H1 (cell line): Measurements from ENCODE around the gene IQCK. TPM values are rescaled to one million over a fixed set of nuclear protein-coding genes. Genes with fewer than 3 reads are reported as not detected.

ENCODE experiments used
- CTCF ChIA-PET: fragments of 300-600 bp; sonication (Branson Sonifier 250); formaldehyde crosslinking; loops from one replicate; lab custom pipeline; 2021; ENCODE audit not compliant: partially characterized antibody; lab: Charles Lee
- POLR2A ChIA-PET: fragments of 300-600 bp; sonication (Branson Sonifier 250); formaldehyde crosslinking; loops from one replicate; lab custom pipeline; 2021; ENCODE audit warnings: inconsistent platforms; ENCODE audit not compliant: partially characterized antibody; lab: Charles Lee
- DNase-seq, 2 experiments: peaks; one replicate each; pipeline versions ENCODE4 v3.0.0 to v3.0.0-alpha.2; 2010 to 2022; ENCODE audit warnings: low spot score in 2 of 2, low read depth in 1 of 2, mixed read lengths in 1 of 2
- FAIRE-seq: peaks from 2 replicates; lab custom pipeline; 2011; peaks lifted over from hg19 to GRCh38; lab: Jason Lieb, UNC
- H2AFZ ChIP-seq: 2 replicates; pipeline ENCODE4 v1.8.1; 2012; ENCODE audit warnings: low read length, inconsistent platforms
- H2AK5ac ChIP-seq: 2 replicates; pipeline ENCODE4 v1.6.1; 2013; ENCODE audit warnings: low read depth, low read length
- H2BK120ac ChIP-seq: replicated peaks from 2 replicates; pipeline ENCODE3; 2013; ENCODE audit warnings: low read depth, low read length, inconsistent platforms
- H2BK12ac ChIP-seq: 2 replicates; pipeline ENCODE4 v1.6.1; 2013; ENCODE audit warnings: low read depth, low read length
- H2BK15ac ChIP-seq: 2 replicates; pipeline ENCODE4 v1.6.1; 2013; ENCODE audit warnings: low read length
- H2BK20ac ChIP-seq: 2 replicates; pipeline ENCODE4 v1.6.1; 2013; ENCODE audit warnings: low read length
- H2BK5ac ChIP-seq: 2 replicates; pipeline ENCODE4 v1.6.1; 2013; ENCODE audit warnings: low read depth, low read length
- H3K14ac ChIP-seq: 2 replicates; pipeline ENCODE4 v1.6.1; 2013; ENCODE audit warnings: inconsistent platforms; ENCODE audit not compliant: insufficient read length
- H3K18ac ChIP-seq: 2 replicates; pipeline ENCODE4 v1.6.1; 2013; ENCODE audit warnings: low read length; ENCODE audit errors: extremely low read depth
- H3K23ac ChIP-seq: 2 replicates; pipeline ENCODE4 v1.6.1; 2013; ENCODE audit warnings: inconsistent platforms; ENCODE audit not compliant: insufficient read length
- H3K23me2 ChIP-seq: 2 replicates; pipeline ENCODE4 v1.6.1; 2013; ENCODE audit warnings: low read depth, low read length
- H3K27ac ChIP-seq: 2 replicates; pipeline ENCODE4 v1.6.1; 2011; ENCODE audit warnings: low read depth, low read length, inconsistent platforms
- H3K27me3 ChIP-seq, 4 experiments: replicated peaks in 1 of 4; 1 replicate in 1 of 4; 2 replicates in 3 of 4; pipeline versions ENCODE4 v1.6.1 to v1.8.1; 2011 to 2013; ENCODE audit warnings: low read length in 3 of 4, mild to moderate bottlenecking in 3 of 4, inconsistent platforms in 2 of 4, mixed read lengths in 2 of 4, moderate library complexity in 1 of 4; ENCODE audit not compliant: control insufficient read depth in 3 of 4, insufficient read depth in 3 of 4; ENCODE audit errors: extremely low read depth in 1 of 4
- H3K36me3 ChIP-seq, 4 experiments: 2 replicates each; pipeline versions ENCODE4 v1.6.1 to v1.8.1; 2011 to 2013; ENCODE audit warnings: mild to moderate bottlenecking in 4 of 4, low read length in 3 of 4, moderate library complexity in 2 of 4, control low read depth in 1 of 4, inconsistent platforms in 1 of 4; ENCODE audit not compliant: insufficient read depth in 4 of 4, control insufficient read depth in 2 of 4
- H3K4ac ChIP-seq: replicated peaks from 2 replicates; pipeline ENCODE3; 2013; ENCODE audit warnings: low read length, low read depth, mixed read lengths, inconsistent platforms; ENCODE audit not compliant: insufficient read length
- H3K4me1 ChIP-seq, 4 experiments: replicated peaks in 1 of 4; 1 replicate in 1 of 4; 2 replicates in 3 of 4; pipeline versions ENCODE4 v1.6.1 to v1.8.1; 2011 to 2013; ENCODE audit warnings: low read length in 3 of 4, inconsistent platforms in 2 of 4, mixed read lengths in 1 of 4; ENCODE audit not compliant: insufficient read depth in 4 of 4, control insufficient read depth in 3 of 4
- H3K4me2 ChIP-seq, 2 experiments: 2 replicates each; pipeline versions ENCODE4 v1.6.1 to v1.8.1; 2011 to 2013; ENCODE audit warnings: low read depth in 2 of 2, low read length in 2 of 2, control low read depth in 1 of 2, inconsistent platforms in 1 of 2, mild to moderate bottlenecking in 1 of 2; ENCODE audit not compliant: insufficient read depth in 1 of 2
- H3K4me3 ChIP-seq, 4 experiments: fragments of 200-600, 300-600 bp in 1 of 4; sonication (generic), shearing (Covaris generic), sonication (Bioruptor Twin) in 1 of 4; 2 replicates each; pipeline versions ENCODE4 v1.5.1 to v1.8.1; 2011 to 2016; ENCODE audit warnings: low read length in 4 of 4, low read depth in 3 of 4, control low read depth in 2 of 4, inconsistent platforms in 2 of 4, mild to moderate bottlenecking in 2 of 4, mixed read lengths in 1 of 4, moderate library complexity in 1 of 4; ENCODE audit not compliant: insufficient read depth in 2 of 4; ENCODE audit errors: extremely low read depth in 1 of 4
- H3K56ac ChIP-seq: replicated peaks from 2 replicates; pipeline ENCODE3; 2013; ENCODE audit warnings: low read depth, mild to moderate bottlenecking, mixed read lengths, low read length, inconsistent platforms; ENCODE audit not compliant: insufficient read length
- H3K79me1 ChIP-seq: 2 replicates; pipeline ENCODE4 v1.6.1; 2013; ENCODE audit warnings: low read depth, low read length, control low read depth
- H3K79me2 ChIP-seq, 2 experiments: 2 replicates each; pipeline versions ENCODE4 v1.6.1 to v1.8.1; 2012 to 2013; ENCODE audit warnings: low read length in 2 of 2, mild to moderate bottlenecking in 2 of 2, inconsistent platforms in 1 of 2; ENCODE audit not compliant: insufficient read depth in 2 of 2, control insufficient read depth in 1 of 2
- H3K9ac ChIP-seq, 4 experiments: replicated peaks in 1 of 4; 1 replicate in 1 of 4; 2 replicates in 3 of 4; pipeline versions ENCODE4 v1.6.1 to v1.8.1; 2011 to 2013; ENCODE audit warnings: low read depth in 3 of 4, low read length in 3 of 4, control low read depth in 2 of 4, mild to moderate bottlenecking in 2 of 4, moderate library complexity in 2 of 4, inconsistent platforms in 1 of 4; ENCODE audit errors: extremely low read depth in 1 of 4
- H3K9me3 ChIP-seq, 2 experiments: 2 replicates each; pipeline versions ENCODE4 v1.6.1 to v1.8.1; 2012 to 2013; ENCODE audit warnings: mild to moderate bottlenecking in 2 of 2, moderate library complexity in 2 of 2, control low read depth in 1 of 2, inconsistent platforms in 1 of 2, low read depth in 1 of 2, low read length in 1 of 2, mixed read lengths in 1 of 2; ENCODE audit not compliant: insufficient read depth in 2 of 2
- H4K20me1 ChIP-seq, 2 experiments: replicated peaks in 1 of 2; 2 replicates each; pipeline versions ENCODE3 to v1.8.1; 2011 to 2013; ENCODE audit warnings: inconsistent platforms in 2 of 2, low read length in 2 of 2, mild to moderate bottlenecking in 1 of 2; ENCODE audit not compliant: insufficient read depth in 2 of 2, control insufficient read depth in 1 of 2
- H4K5ac ChIP-seq: 2 replicates; pipeline ENCODE4 v1.6.1; 2013; ENCODE audit warnings: low read length, low read depth, mixed read lengths, inconsistent platforms; ENCODE audit not compliant: insufficient read length
- H4K8ac ChIP-seq: 2 replicates; pipeline ENCODE4 v1.8.0; 2013; ENCODE audit warnings: mild to moderate bottlenecking, moderate library complexity, low read length, inconsistent platforms; ENCODE audit not compliant: insufficient read depth; ENCODE audit errors: extremely low read depth
- H4K91ac ChIP-seq: replicated peaks from 2 replicates; pipeline ENCODE3; 2013; ENCODE audit warnings: low read length, mixed read lengths, inconsistent platforms; ENCODE audit not compliant: insufficient read length
- CBX8 ChIP-seq: fragments of 300-800, 300-1000 bp; sonication (generic); IDR thresholded peaks from 2 replicates; pipeline ENCODE4 v1.7.1; 2016; ENCODE audit warnings: low read depth, low read length, borderline replicate concordance
- EP300 ChIP-seq, 2 experiments: IDR thresholded peaks; 1 replicate in 1 of 2; 2 replicates in 1 of 2; pipeline ENCODE4 v1.6.1; 2011 to 2012; ENCODE audit warnings: low read depth in 2 of 2, low read length in 2 of 2, mild to moderate bottlenecking in 2 of 2, borderline replicate concordance in 1 of 2, inconsistent platforms in 1 of 2, moderate library complexity in 1 of 2
- NRF1 ChIP-seq: IDR thresholded peaks from 2 replicates; pipeline ENCODE4 v1.6.1; 2011; ENCODE audit warnings: mild to moderate bottlenecking, low read depth, low read length, improper control_type of control experiment
- SP4 ChIP-seq: IDR thresholded peaks from 2 replicates; pipeline ENCODE4 v1.6.1; 2012; ENCODE audit warnings: low read length, inconsistent platforms
- WGBS, 2 experiments: shearing (Covaris generic) in 1 of 2; methylation state at CpG; one replicate each; pipeline versions ENCODE4 v1.1.6 to v1.1.7; 2013 to 2015; ENCODE audit warnings: low lambda C conversion rate in 2 of 2, mixed read lengths in 2 of 2, inconsistent platforms in 1 of 2, low coverage in 1 of 2, missing lambda C conversion rate in 1 of 2; ENCODE audit not compliant: insufficient replicate concordance in 2 of 2, insufficient coverage in 1 of 2, insufficient read length in 1 of 2; ENCODE audit errors: extremely low coverage in 1 of 2, missing lambda C conversion rate in 1 of 2; 5-methylcytosine and 5-hydroxymethylcytosine counted together
- polyA plus RNA-seq, 7 experiments: library from polyadenylated mRNA; depleted of rRNA in 3 of 7; stranded (reverse) in 5 of 7; unstranded in 2 of 7; fragments of >200 nt in 5 of 7; fragments of 200-250 nt in 2 of 7; gene quantifications; 1 replicate in 5 of 7; 2 replicates in 1 of 7; 4 replicates in 1 of 7; pipeline versions ENCODE4 v1.2.1 to v1.2.3, GENCODE V29; 2011 to 2013; ENCODE audit warnings: missing spikeins in 2 of 7, mixed read lengths in 2 of 7
- total RNA-seq: library from RNA; stranded (reverse); fragmentation: NEBNext Ultra II Directional; extraction: Animal tissue kit (Norgen Biotek cat#: 25700); gene quantifications from 2 replicates; pipeline ENCODE4 v1.2.1, GENCODE V29; 2021

IQCK gene
- total and polyA plus RNA-seq, 2 of the 8 experiments (the other 6 are each of a cell fraction or from before 2014, with no cell fraction given) = 6.2 to 9.3 TPM

GRCh38 chr16:19780321-19780720 lies 62.2 kb downstream of the IQCK start:
- H2BK20ac ChIP-seq = no peak overlapping the region
- no peak overlapping the region for H4K5ac ChIP-seq
- no peaks in the 10 kb centered on the region for H3K79me2 ChIP-seq
- no peak overlapping the region for H2AK5ac ChIP-seq
- H3K27me3 ChIP-seq = no peaks in the 10 kb centered on the region
- H3K56ac ChIP-seq = no peak overlapping the region
- H2BK15ac ChIP-seq = no peak overlapping the region
- H2BK120ac ChIP-seq = no peak overlapping the region
- POLR2A ChIA-PET = interaction anchor here (1.5 kb wide), 1 partner anchor 26 kb away, joined by 3 read pairs; no protein-coding TSS in a partner anchor
- no peaks in the 10 kb centered on the region for H4K20me1 ChIP-seq
- H3K27ac ChIP-seq = no peak overlapping the region
- H3K18ac ChIP-seq = no peak overlapping the region
- WGBS, 2 experiments = 93% methylated on average over 3 of the region's 3 CpGs; no CpG with 5 or more reads in 1 of the 2 experiments
- no peak overlapping the region for H3K4me2 ChIP-seq
- H3K4me1 ChIP-seq = no peaks in the 10 kb centered on the region
- H3K4ac ChIP-seq = no peak overlapping the region
- no peak overlapping the region for H2AFZ ChIP-seq
- no peak for FAIRE-seq
- no peak overlapping the region for H3K14ac ChIP-seq
- no peak overlapping the region for H4K91ac ChIP-seq
- no peak for DNase-seq
- no peak overlapping the region for H2BK12ac ChIP-seq
- no peaks in the 10 kb centered on the region for H3K23me2 ChIP-seq
- no peaks in the 10 kb centered on the region for H3K36me3 ChIP-seq
- no peak overlapping the region for H3K4me3 ChIP-seq
- CTCF ChIA-PET = interaction anchor here (1.1 kb wide), 1 partner anchor 12 kb away, joined by 4 read pairs; no protein-coding TSS in a partner anchor
- no peak overlapping the region for H4K8ac ChIP-seq
- H3K9ac ChIP-seq = no peak overlapping the region
- no peaks in the 10 kb centered on the region for H3K79me1 ChIP-seq
- H3K9me3 ChIP-seq = no peaks in the 10 kb centered on the region
- no peak overlapping the region for H3K23ac ChIP-seq
- H2BK5ac ChIP-seq = no peak overlapping the region
- TF ChIP-seq SP4 = no peak
- TF ChIP-seq EP300 (IDR thresholded peaks at IDR 0.05; ENCODE audit: borderline replicate concordance in 1 of 2, low read depth in 2 of 2, low read length in 2 of 2) = no peak
- TF ChIP-seq CBX8 = no peak
- no peak for TF ChIP-seq NRF1
